ENCODE measurements around the gene HCN2. TPM values are rescaled to one million over a fixed set of nuclear protein-coding genes. Genes with fewer than 3 reads are reported as not detected.

The HCN2 gene
- polyA plus RNA-seq, 1 donor from 2014 or later, result 4.7 TPM

- no peak overlapping the region for H3K4me2 ChIP-seq (ENCODE audit: low read length)
These were observed 12.0 kb upstream of the HCN2 start for GRCh38 chr19:577439-578392.

GRCh38 chr19:579111-579841 is 10.4 kb upstream of the HCN2 start:
- no peaks in the 10 kb centered on the region for H3K27me3 ChIP-seq (ENCODE audit: insufficient read depth, low read depth, low read length)
- no peaks in the 10 kb centered on the region for H3K9me3 ChIP-seq (ENCODE audit: low read length)
- no peak overlapping the region for H3K4me2 ChIP-seq (ENCODE audit: low read length)
- H3K9me2 ChIP-seq (ENCODE audit: insufficient read depth, low read length), result no peaks in the 10 kb centered on the region
- no peak for TF ChIP-seq SMC3 (conservative IDR thresholded peaks at IDR 0.05; ENCODE audit: poor library complexity)
- TF ChIP-seq POLR2AphosphoS5 (IDR thresholded peaks at IDR 0.05), result no peak
- no peak for TF ChIP-seq RAD21 (conservative IDR thresholded peaks at IDR 0.05)
- TF ChIP-seq REST (IDR thresholded peaks at IDR 0.05; ENCODE audit: borderline replicate concordance), result no peak
- TF ChIP-seq EZH2 (IDR thresholded peaks at IDR 0.05; ENCODE audit: borderline replicate concordance, insufficient read depth, low read length, poor library complexity, severe bottlenecking), result no peak
- peaks cover 6% of the 10 kb centered on the region for H3K36me3 ChIP-seq (ENCODE audit: insufficient read depth, low read length)
- no peak overlapping the region for H2AFZ ChIP-seq (ENCODE audit: low read depth, low read length)
- H3F3A ChIP-seq (ENCODE audit: insufficient read depth, low read length, poor library complexity, severe bottlenecking), result no peaks in the 10 kb centered on the region
- H3K79me2 ChIP-seq (replicated peaks; ENCODE audit: insufficient read depth, low read length), result peaks cover 33% of the 10 kb centered on the region
- peaks cover 4% of the 10 kb centered on the region for H4K20me1 ChIP-seq (ENCODE audit: insufficient read depth)
- H3K9ac ChIP-seq (ENCODE audit: low read length), result no peak overlapping the region
- no peak overlapping the region for H3K27ac ChIP-seq (ENCODE audit: low read length)
- H3K4me3 ChIP-seq (ENCODE audit: low read length), result no peak overlapping the region

More at GRCh38 chr19:577439-578392, 12.0 kb upstream of the HCN2 start:
- H3K27me3 ChIP-seq (ENCODE audit: insufficient read depth, low read depth, low read length), result no peaks in the 10 kb centered on the region
- H3K9ac ChIP-seq (ENCODE audit: low read length), result no peak overlapping the region
- TF ChIP-seq SMC3 (conservative IDR thresholded peaks at IDR 0.05; ENCODE audit: poor library complexity), result no peak
- TF ChIP-seq TAF1 (IDR thresholded peaks at IDR 0.05; ENCODE audit: low read depth), result no peak
- TF ChIP-seq POLR2AphosphoS5 (IDR thresholded peaks at IDR 0.05), result no peak
- no peak for TF ChIP-seq REST (IDR thresholded peaks at IDR 0.05; ENCODE audit: borderline replicate concordance)
- no peak for TF ChIP-seq MXI1 (conservative IDR thresholded peaks at IDR 0.05; ENCODE audit: poor library complexity, severe bottlenecking)
- TF ChIP-seq EP300 (conservative IDR thresholded peaks at IDR 0.05; ENCODE audit: poor library complexity, severe bottlenecking), result no peak
- no peak for TF ChIP-seq EZH2 (IDR thresholded peaks at IDR 0.05; ENCODE audit: borderline replicate concordance, insufficient read depth, low read length, poor library complexity, severe bottlenecking)
- H3K79me2 ChIP-seq (replicated peaks; ENCODE audit: insufficient read depth, low read length), result peaks cover 49% of the 10 kb centered on the region
- no peak overlapping the region for H3K27ac ChIP-seq (ENCODE audit: low read length)
- no peaks in the 10 kb centered on the region for H3F3A ChIP-seq (ENCODE audit: insufficient read depth, low read length, poor library complexity, severe bottlenecking)
- H4K20me1 ChIP-seq (ENCODE audit: insufficient read depth), result peaks cover 4% of the 10 kb centered on the region
- no peak overlapping the region for H2AFZ ChIP-seq (ENCODE audit: low read depth, low read length)
- peaks cover 6% of the 10 kb centered on the region for H3K36me3 ChIP-seq (ENCODE audit: insufficient read depth, low read length)
- no peaks in the 10 kb centered on the region for H3K9me3 ChIP-seq (ENCODE audit: low read length)
- H3K4me3 ChIP-seq (ENCODE audit: low read length), result no peak overlapping the region
- no peaks in the 10 kb centered on the region for H3K9me2 ChIP-seq (ENCODE audit: insufficient read depth, low read length)

Measured in neural cell (in vitro differentiated cells).